ENCODE measurements around the gene ISX.

DNA sequence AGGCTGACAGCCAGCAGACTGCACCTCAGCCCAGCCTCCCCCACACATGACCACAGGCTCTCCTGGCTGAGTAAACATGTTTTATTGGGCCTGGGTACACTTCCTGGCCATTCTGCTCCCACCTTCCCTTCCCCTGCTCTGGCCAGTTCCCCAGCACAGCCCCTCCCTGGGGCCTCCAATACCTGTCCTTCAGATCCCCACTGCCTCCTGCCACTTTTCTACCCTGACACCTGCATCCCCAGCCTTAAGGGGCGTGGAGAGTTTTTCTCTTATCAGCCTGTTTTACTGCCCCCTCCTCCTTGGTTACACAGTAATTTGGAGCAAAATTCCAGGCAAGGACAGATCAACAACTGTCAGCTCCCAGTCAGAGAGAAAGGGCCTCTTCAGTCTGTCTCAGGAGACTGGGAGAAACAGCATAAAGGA lies at the start of gene ISX:
- TF ChIP-seq, protein P1, sequence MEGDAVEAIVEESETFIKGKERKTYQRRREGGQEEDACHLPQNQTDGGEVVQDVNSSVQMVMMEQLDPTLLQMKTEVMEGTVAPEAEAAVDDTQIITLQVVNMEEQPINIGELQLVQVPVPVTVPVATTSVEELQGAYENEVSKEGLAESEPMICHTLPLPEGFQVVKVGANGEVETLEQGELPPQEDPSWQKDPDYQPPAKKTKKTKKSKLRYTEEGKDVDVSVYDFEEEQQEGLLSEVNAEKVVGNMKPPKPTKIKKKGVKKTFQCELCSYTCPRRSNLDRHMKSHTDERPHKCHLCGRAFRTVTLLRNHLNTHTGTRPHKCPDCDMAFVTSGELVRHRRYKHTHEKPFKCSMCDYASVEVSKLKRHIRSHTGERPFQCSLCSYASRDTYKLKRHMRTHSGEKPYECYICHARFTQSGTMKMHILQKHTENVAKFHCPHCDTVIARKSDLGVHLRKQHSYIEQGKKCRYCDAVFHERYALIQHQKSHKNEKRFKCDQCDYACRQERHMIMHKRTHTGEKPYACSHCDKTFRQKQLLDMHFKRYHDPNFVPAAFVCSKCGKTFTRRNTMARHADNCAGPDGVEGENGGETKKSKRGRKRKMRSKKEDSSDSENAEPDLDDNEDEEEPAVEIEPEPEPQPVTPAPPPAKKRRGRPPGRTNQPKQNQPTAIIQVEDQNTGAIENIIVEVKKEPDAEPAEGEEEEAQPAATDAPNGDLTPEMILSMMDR (conservative IDR thresholded peaks at IDR 0.05 in 1 of 2, IDR thresholded peaks at IDR 0.05 in 1 of 2; ENCODE audit: low read depth in 1 of 2, low read length in 2 of 2): no peak
- no peak for TF ChIP-seq EZH2 (IDR thresholded peaks at IDR 0.05; ENCODE audit: low read length, missing control alignments)

Data from fibroblast of lung (primary cell).